Stimulated activated CD8-positive, alpha-beta memory T cell treated with anti-CD3 and anti-CD28 coated beads, Interleukin-4, amount 100 ng/mL, for 24 hours (primary cell): ENCODE results near the gene MAGI1.

Experiments
- DNase-seq: peaks from one replicate; pipeline ENCODE4 v3.0.0-alpha.2; 2020; ENCODE audit warnings: low read depth

Gene MAGI1

DNA sequence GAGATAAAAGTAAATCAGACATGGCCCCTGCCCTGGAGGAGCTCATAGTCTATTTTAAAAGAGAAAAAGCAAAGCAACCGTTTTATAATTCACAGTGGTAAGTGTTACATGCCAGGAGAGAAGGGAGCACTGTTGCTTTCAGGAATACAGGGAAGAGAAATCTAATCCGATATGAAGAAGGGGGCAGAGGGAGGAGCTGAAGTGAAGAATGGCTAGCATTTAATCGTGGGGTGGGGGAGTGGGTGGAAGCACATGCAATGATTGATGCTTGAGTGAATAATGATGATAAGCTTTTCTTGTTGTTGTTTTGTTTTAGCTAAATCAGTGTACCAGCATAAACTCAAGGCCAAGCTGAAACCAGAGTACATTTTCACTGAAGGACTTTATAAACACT, 629.5 kb downstream of the MAGI1 start:
- no peak for DNase-seq

DNA sequence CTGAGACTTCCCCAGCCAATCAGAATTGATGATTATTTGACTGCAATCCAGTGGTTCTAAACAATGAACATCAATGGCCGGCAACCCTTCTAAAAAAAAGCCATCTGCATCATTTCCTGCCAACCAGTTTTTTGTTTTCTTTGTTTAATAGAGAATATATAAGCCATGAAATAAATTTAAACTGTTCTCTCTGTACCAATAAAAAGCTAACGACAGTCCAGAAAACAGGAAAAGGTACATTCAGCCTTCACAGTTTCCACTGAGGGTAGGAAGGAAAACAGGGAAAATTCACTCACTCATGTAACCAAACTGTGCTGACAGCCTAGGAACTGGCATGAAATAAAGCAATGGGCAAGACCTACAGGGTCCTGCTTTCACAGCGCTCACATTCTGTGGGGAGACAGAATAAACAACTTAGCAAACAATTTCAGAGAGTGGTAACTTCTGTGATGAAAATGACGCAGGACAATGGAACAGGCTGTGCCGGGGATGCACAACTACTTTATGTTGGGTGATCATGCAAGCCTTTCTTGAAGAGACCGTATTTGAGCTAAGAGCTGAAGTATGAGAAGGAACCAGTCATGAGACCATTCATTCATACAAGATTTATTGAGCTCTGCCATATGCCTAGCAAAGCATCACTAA, 630.1 kb downstream of the MAGI1 start:
- DNase-seq: no peak

- DNase-seq: no peak
Measured at GRCh38 chr3:65406470-65406869, 632.2 kb downstream of the MAGI1 start.

DNA sequence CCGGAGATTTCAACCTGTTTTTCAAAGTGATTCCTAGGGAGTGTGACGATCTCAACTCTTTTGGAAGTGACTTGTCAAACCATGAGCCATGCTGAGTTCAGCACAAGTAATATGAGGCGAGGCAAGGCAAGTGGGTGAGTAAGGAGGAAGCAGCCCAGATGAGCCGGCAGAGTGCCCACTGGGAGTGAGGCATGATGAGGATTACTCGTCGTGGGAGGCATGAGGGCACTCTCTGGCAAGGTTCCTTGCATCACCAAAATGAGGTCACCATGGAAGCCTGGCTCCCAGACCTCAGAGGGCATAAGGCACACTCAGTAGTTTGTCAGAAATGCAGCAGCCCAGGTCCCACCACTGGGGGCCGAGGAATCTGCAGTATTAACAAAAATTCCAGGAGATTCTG, 636.1 kb downstream of the MAGI1 start:
- DNase-seq: no peak

GRCh38 chr3:65401359-65402305, 637.1 kb downstream of the MAGI1 start:
- DNase-seq: no peak

- no peak for DNase-seq
Measured at GRCh38 chr3:65400899-65401298, 637.8 kb downstream of the MAGI1 start.

DNA sequence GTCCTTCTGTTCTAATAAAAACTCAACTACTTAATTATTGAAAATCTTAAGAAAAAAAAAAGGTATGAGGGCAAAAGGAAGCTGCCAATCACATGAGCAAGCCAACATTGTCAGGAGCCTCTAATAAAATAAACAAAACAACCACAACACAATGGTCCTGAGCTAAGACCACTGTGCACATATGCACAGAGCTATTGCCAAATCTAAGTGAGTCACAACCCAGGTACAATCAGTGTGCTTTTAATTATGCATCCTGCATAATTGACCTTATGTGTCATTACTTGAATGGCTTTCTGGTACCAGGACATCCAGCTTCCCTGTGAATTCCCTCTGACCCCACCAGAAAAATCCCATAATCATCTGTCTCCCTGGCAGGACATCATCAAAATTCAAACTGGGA, 639.8 kb downstream of the MAGI1 start:
- DNase-seq: no peak

DNA sequence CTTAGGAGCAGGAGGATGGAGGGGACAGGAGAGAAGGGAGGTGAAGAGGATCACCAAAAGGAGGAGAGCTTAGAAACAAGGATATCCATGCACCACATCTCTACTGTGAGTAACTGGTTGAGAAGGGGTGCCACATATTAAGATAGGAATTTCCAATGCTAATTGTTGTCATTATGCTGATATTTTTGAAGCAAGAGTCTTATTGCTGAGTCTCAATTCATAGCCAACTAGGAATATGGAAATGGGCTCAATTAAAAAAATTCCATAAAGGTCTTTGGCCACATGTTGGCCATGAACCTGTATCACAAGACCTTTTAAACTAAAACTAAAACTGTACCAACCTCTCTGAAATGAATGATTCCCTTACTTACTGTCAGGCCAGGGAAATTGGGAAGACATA, 642.6 kb downstream of the MAGI1 start:
- DNase-seq: no peak

GRCh38 chr3:65391068-65391467, 647.6 kb downstream of the MAGI1 start:
- no peak for DNase-seq

- DNase-seq: no peak
Measured at GRCh38 chr3:65385805-65386204, 652.9 kb downstream of the MAGI1 start.

- no peak for DNase-seq
Measured at GRCh38 chr3:65381496-65382010, 657.2 kb downstream of the MAGI1 start.

GRCh38 chr3:65379223-65379622, 659.5 kb downstream of the MAGI1 start:
- no peak for DNase-seq

GRCh38 chr3:65377637-65378036, 661.1 kb downstream of the MAGI1 start:
- DNase-seq: no peak

GRCh38 chr3:65376426-65376825, 662.3 kb downstream of the MAGI1 start:
- DNase-seq: no peak

GRCh38 chr3:65371053-65371452, 667.7 kb downstream of the MAGI1 start:
- no peak for DNase-seq

GRCh38 chr3:65368866-65369265, 669.9 kb downstream of the MAGI1 start:
- DNase-seq: no peak

DNA sequence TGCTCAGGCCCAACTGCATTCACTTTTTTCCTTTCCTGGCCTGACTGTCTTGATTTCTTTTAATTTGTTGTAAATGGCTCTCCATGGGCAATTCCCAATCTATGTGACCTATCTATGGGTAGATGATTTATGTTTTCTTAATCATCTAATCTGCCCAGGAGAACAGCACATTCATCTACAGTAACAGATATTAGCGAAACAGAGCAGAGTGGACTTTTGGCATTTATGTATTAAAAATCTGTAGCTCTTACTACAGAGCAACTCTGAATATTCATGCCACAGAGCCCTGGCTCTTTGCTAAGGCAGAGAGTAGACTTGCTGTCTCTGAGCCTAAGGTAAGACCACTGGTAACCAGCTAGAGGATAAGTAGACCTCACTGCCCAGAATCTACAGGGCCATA, 676.0 kb downstream of the MAGI1 start:
- DNase-seq: no peak

- DNase-seq: no peak
Measured at GRCh38 chr3:65361448-65361847, 677.3 kb downstream of the MAGI1 start.

- DNase-seq: no peak
Measured at GRCh38 chr3:65356331-65357248, 682.1 kb downstream of the MAGI1 start.

DNA sequence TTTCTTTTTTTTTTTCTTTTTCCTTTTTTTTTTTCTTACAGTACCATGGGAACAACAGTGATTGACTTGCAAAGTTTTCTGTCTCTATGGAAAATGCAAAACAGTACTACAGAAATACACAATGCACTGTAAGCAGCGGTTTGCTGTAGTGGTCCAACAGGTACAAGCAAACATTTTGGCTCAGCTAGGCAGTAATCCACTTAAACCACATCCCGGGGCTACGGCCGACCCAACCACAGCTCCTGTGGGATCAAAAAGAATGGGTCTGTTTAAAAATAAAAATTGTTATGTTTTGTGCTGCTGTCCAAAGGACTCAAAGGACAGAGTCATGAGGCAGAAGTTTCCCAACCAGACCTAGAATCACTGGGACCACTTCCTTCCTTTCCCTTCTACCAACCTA, 683.8 kb downstream of the MAGI1 start:
- no peak for DNase-seq

DNA sequence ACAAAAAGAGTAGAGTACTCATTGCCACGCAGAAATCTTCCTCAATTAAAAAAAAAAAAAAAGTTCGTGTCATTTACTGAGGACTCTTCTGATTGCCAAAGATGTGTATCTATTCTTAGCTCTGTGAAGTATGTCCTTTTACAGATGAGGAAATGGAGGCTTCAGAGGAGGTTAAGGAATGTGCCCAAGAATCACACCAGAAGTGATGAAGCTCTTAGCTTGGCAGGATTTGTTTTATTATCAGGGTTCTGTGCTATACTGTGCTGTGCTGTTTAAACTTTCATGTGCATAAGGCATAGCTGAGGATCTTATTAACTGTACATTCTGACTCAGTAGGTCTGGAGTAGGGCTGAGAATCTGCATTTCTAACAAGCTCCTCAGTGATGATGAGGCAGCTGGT, 685.8 kb downstream of the MAGI1 start:
- no peak for DNase-seq

DNA sequence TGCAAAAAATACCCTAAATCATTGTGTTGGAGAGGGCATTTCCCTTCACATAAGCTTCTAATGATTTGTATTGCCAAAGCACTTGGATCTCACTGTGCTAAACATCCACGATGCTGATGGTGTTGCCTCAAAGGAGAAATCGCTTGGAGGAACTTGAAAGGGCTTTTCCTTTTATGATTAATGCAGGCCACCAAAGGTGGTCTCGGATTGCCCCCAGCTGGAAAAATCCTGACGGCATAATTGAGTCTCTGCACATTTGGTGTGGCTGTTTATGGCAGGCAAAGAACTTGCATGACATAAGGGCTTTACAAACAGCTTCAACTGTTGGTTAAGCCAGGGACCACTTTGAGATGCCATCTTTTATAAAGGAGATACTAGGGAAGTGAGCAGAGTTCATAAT, 687.0 kb downstream of the MAGI1 start:
- DNase-seq: no peak
